NT2/D1 (cell line): ENCODE measurements around the gene PRKACB.

ENCODE experiments used
- YY1 ChIP-seq: IDR thresholded peaks from 2 replicates; pipeline ENCODE4 v1.6.1; 2011; ENCODE audit not compliant: insufficient read length, insufficient read depth
- ZNF274 ChIP-seq: IDR thresholded peaks from 2 replicates; pipeline ENCODE4 v1.6.1; 2011; ENCODE audit warnings: mild to moderate bottlenecking, low read depth, low read length

GRCh38 chr1:84202126-84202525 lies 58.1 kb downstream of the PRKACB start:
- TF ChIP-seq YY1 (no peak), ZNF274 (no peak)
